Measurements from ENCODE around the gene DNAJC22. TPM values are rescaled to one million over a fixed set of nuclear protein-coding genes. Genes with fewer than 3 reads are reported as not detected.

DNAJC22 gene
- total RNA-seq, 4 donors from 2014 or later, result 0.17 to 0.34 (median 0.26) TPM; not detected in 1

GRCh38 chr12:49322367-49322707 is 24.4 kb upstream of the DNAJC22 start:
- 39% methylated on average over 12 of the region's 12 CpGs for WGBS
- Histone ChIP-seq H3K27me3 (no peaks in the 10 kb centered on the region), H3K4me1 (peaks cover 12 to 19% (median 14%) of the 10 kb centered on the region in 4 donors), H3K9me3 (no peaks in the 10 kb centered on the region), H3K27ac (replicated peaks in 1 of 4) (peak overlapping the region; percentile 67 to 79 (median 73)), H3K36me3 (no peaks in the 10 kb centered on the region), H3K4me3 (peak overlapping the region; percentile 59 to 77 (median 68))
- TF ChIP-seq EP300 (IDR thresholded peaks at IDR 0.05) (no peak), POLR2AphosphoS5 (IDR thresholded peaks at IDR 0.05) (no peak), POLR2A (IDR thresholded peaks at IDR 0.05; ENCODE audit: low read depth) (no peak)
- TF ChIP-seq, protein P1, sequence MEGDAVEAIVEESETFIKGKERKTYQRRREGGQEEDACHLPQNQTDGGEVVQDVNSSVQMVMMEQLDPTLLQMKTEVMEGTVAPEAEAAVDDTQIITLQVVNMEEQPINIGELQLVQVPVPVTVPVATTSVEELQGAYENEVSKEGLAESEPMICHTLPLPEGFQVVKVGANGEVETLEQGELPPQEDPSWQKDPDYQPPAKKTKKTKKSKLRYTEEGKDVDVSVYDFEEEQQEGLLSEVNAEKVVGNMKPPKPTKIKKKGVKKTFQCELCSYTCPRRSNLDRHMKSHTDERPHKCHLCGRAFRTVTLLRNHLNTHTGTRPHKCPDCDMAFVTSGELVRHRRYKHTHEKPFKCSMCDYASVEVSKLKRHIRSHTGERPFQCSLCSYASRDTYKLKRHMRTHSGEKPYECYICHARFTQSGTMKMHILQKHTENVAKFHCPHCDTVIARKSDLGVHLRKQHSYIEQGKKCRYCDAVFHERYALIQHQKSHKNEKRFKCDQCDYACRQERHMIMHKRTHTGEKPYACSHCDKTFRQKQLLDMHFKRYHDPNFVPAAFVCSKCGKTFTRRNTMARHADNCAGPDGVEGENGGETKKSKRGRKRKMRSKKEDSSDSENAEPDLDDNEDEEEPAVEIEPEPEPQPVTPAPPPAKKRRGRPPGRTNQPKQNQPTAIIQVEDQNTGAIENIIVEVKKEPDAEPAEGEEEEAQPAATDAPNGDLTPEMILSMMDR (IDR thresholded peaks at IDR 0.05), result no peak
- DNase-seq (ENCODE audit: extremely low spot score), result no peak
- intact Hi-C loops (cut with DNase I), result no loop called here

DNA sequence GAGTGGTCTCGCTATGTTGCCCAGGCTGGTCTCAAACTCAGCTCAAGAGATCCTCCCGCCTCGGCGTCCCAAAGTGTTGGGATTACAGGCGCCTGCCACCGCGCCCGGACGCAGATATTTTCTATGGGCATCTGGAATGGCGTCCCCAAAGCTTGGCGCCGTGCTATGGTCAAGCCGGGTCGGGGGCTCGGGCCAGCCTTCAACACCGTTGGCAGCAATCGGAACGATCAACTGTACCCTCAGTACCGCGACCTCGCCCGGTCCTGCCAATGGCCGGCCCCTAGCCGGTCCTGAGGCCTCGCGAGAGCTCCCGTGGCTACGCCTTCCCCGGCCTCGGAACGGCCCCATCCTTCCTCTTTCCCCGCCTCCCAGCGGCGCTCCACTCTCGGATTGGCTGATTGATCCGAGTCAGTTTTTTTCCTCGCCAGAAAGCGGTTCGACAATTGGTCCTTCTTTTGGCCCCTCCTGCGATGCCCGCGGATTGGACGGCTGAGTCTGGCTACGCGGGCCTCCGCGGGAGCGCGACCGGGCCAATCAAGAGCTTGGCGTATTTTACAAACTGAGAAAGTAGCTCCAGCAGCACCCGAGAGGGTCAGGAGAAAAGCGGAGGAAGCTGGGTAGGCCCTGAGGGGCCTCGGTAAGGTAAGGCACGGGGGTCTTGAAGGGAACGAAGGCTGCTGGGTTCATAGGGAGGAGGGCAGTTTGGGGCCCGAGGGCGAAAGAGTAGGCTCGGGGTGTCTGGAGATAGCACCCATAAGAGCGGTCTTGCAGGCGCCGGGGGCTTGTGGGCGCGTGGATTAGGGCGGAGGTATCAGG is 23.8 kb upstream of the DNAJC22 start, which contains the start of gene TROAP:
Gene TROAP (plus strand): TSS at position 548 of the 816 bp plus-strand sequence. CDS start 354 bp downstream, outside the sequence.
- peaks cover 12 to 19% (median 14%) of the 10 kb centered on the region in 4 donors for H3K4me1 ChIP-seq
- no peaks in the 10 kb centered on the region for H3K9me3 ChIP-seq
- WGBS, result 2% methylated on average over 32 of the region's 65 CpGs
- H3K36me3 ChIP-seq, result no peaks in the 10 kb centered on the region
- H3K4me3 ChIP-seq, result peak within 1 kb of the TSS; percentile 59 to 77 (median 68)
- peak; percentile 99 for DNase-seq (ENCODE audit: extremely low spot score)
- no peaks in the 10 kb centered on the region for H3K27me3 ChIP-seq
- TF ChIP-seq POLR2AphosphoS5 (IDR thresholded peaks at IDR 0.05) (peak; percentile 82), POLR2A (IDR thresholded peaks at IDR 0.05; ENCODE audit: low read depth) (no peak), EP300 (IDR thresholded peaks at IDR 0.05) (no peak)
- TF ChIP-seq, protein P1 (IDR thresholded peaks at IDR 0.05), result peak in 1 of 3 experiments; percentile 14
- H3K27ac ChIP-seq (replicated peaks in 1 of 4), result peak within 1 kb of the TSS; percentile 67 to 79 (median 73)
- intact Hi-C loops (cut with DNase I), result no loop called here

GRCh38 chr12:49323524-49324097 is 23.1 kb upstream of the DNAJC22 start:
- TF ChIP-seq, protein P1 (IDR thresholded peaks at IDR 0.05), result no peak
- TF ChIP-seq POLR2AphosphoS5 (IDR thresholded peaks at IDR 0.05) (no peak), EP300 (IDR thresholded peaks at IDR 0.05) (no peak), POLR2A (IDR thresholded peaks at IDR 0.05; ENCODE audit: low read depth) (no peak)
- H3K9me3 ChIP-seq, result no peaks in the 10 kb centered on the region
- no peaks in the 10 kb centered on the region for H3K27me3 ChIP-seq
- peak overlapping the region; percentile 59 to 77 (median 68) for H3K4me3 ChIP-seq
- WGBS, result 6% methylated on average over 19 of the region's 19 CpGs
- intact Hi-C loops (cut with DNase I), result no loop called here
- no peaks in the 10 kb centered on the region for H3K36me3 ChIP-seq
- peaks cover 12 to 19% (median 14%) of the 10 kb centered on the region in 4 donors for H3K4me1 ChIP-seq
- H3K27ac ChIP-seq (replicated peaks in 1 of 4), result no peak overlapping the region
- DNase-seq (ENCODE audit: extremely low spot score), result no peak

DNA sequence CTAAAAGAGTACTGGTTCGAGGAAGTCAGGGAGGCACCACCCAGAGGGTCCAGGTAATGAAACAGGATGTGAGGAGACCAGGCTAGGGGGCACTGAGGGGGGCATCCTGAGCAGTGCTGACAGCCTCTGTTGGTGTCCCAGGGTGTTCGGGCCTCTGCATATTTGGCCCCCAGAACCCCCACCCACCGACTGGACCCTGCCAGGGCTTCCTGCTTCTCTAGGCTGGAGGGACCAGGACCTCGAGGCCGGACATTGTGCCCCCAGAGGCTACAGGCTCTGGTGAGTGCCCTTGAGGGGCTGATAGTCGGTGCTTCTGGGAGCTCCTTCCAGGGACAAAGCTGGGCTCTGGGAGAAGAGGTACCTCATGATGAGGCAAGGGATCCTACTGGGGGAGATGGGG is 21.1 kb upstream of the DNAJC22 start:
- intact Hi-C loops (cut with DNase I), result no loop called here
- DNase-seq (ENCODE audit: extremely low spot score), result no peak
- Histone ChIP-seq H3K27ac (replicated peaks in 1 of 4) (no peak overlapping the region), H3K36me3 (no peaks in the 10 kb centered on the region), H3K4me1 (peaks cover 12 to 19% (median 14%) of the 10 kb centered on the region in 4 donors), H3K4me3 (no peak overlapping the region), H3K27me3 (peaks cover 0 to 17% (median under 1%) of the 10 kb centered on the region in 4 donors), H3K9me3 (no peaks in the 10 kb centered on the region)
- no peak for TF ChIP-seq POLR2A (IDR thresholded peaks at IDR 0.05; ENCODE audit: low read depth)
- TF ChIP-seq EP300 (IDR thresholded peaks at IDR 0.05), result no peak
- TF ChIP-seq, protein P1 (IDR thresholded peaks at IDR 0.05), result no peak
- TF ChIP-seq POLR2AphosphoS5 (IDR thresholded peaks at IDR 0.05), result no peak
- WGBS, result 89% methylated on average over 5 of the region's 6 CpGs
